PC-9 (cell line): ENCODE results near the gene UQCR11. TPM values are rescaled to one million over a fixed set of nuclear protein-coding genes. Genes with fewer than 3 reads are reported as not detected.

Experiments used
- BruUV-seq: library from RNA; stranded (reverse); fragments of 400-500 nt; replicated peaks from 2 replicates; lab custom pipeline; 2021; lab: Mats Ljungman, UMichigan
- CTCF ChIA-PET: fragments of 300-600 bp; sonication (Branson Sonifier 250); formaldehyde crosslinking; loops from one replicate; lab custom pipeline; 2022; ENCODE audit warnings: antibody characterized with exemption; lab: Charles Lee
- POLR2A ChIA-PET: fragments of 300-600 bp; sonication (Branson Sonifier 250); formaldehyde crosslinking; loops from one replicate; lab custom pipeline; 2022; ENCODE audit warnings: antibody characterized with exemption; ENCODE audit not compliant: unreplicated experiment; lab: Charles Lee
- DNase-seq, 2 experiments: peaks; one replicate each; pipeline versions ENCODE4 v3.0.0 to v3.0.0-alpha.2; 2015 to 2022; ENCODE audit warnings: mixed read lengths in 1 of 2
- H2AFZ ChIP-seq: fragments of 200-600 bp; sonication (generic); 2 replicates; pipeline ENCODE4 v1.8.1; 2017; ENCODE audit warnings: antibody characterized with exemption
- H3F3A ChIP-seq: fragments of 200-600 bp; sonication (generic); 2 replicates; pipeline ENCODE4 v1.8.1; 2017; ENCODE audit warnings: antibody characterized with exemption, mild to moderate bottlenecking, low read depth; ENCODE audit not compliant: insufficient read depth
- H3K27ac ChIP-seq: fragments of 200-600 bp; sonication (generic); 2 replicates; pipeline ENCODE4 v1.6.1; 2016; ENCODE audit warnings: mixed run types
- H3K27me3 ChIP-seq: fragments of 200-600 bp; sonication (generic); 2 replicates; pipeline ENCODE4 v1.6.1; 2016; ENCODE audit warnings: low read depth, mixed run types; ENCODE audit not compliant: insufficient read depth
- H3K36me3 ChIP-seq: fragments of 200-600 bp; sonication (generic); 2 replicates; pipeline ENCODE4 v1.6.1; 2016; ENCODE audit warnings: low read depth, mixed run types
- H3K4me1 ChIP-seq: fragments of 200-600 bp; sonication (generic); replicated peaks from 2 replicates; pipeline ENCODE4 v1.6.1; 2016; ENCODE audit warnings: mixed run types; ENCODE audit not compliant: insufficient read depth
- H3K4me2 ChIP-seq: fragments of 200-600 bp; sonication (generic); 2 replicates; pipeline ENCODE4 v1.6.1; 2017; ENCODE audit warnings: mixed run types
- H3K4me3 ChIP-seq: fragments of 200-600 bp; sonication (generic); 2 replicates; pipeline ENCODE4 v1.6.1; 2016; ENCODE audit warnings: mixed run types
- H3K79me2 ChIP-seq: fragments of 200-600 bp; sonication (generic); 2 replicates; pipeline ENCODE4 v1.6.1; 2017; ENCODE audit warnings: low read depth, mixed run types
- H3K9me2 ChIP-seq: fragments of 200-600 bp; sonication (generic); 2 replicates; pipeline ENCODE4 v1.8.1; 2017; ENCODE audit warnings: mild to moderate bottlenecking; ENCODE audit not compliant: insufficient read depth
- H3K9me3 ChIP-seq: fragments of 200-600 bp; sonication (generic); 2 replicates; pipeline ENCODE4 v1.8.1; 2016; ENCODE audit warnings: low read depth; ENCODE audit not compliant: insufficient read depth
- H4K20me1 ChIP-seq: fragments of 200-600 bp; sonication (generic); 2 replicates; pipeline ENCODE4 v1.8.1; 2017; ENCODE audit not compliant: insufficient read depth
- CTCF ChIP-seq: fragments of 200-600 bp; sonication (generic); conservative IDR thresholded peaks from 2 replicates; pipeline ENCODE4 v1.6.1; 2017; ENCODE audit warnings: mixed run types, antibody characterized with exemption, mild to moderate bottlenecking, moderate library complexity
- EZH2 ChIP-seq: fragments of 200-600 bp; sonication (generic); IDR thresholded peaks from 2 replicates; pipeline ENCODE4 v1.8.0; 2017; ENCODE audit warnings: antibody characterized with exemption, low read depth
- intact Hi-C: fragments of 100-400 bp; cut with micrococcal nuclease; formaldehyde crosslinking; loops from one replicate; pipeline ENCODE4 v1.10.0; 2022; ENCODE audit not compliant: unreplicated experiment
- total RNA-seq: library from RNA; stranded (reverse); gene quantifications from 2 replicates; pipeline ENCODE4 v1.2.3, GENCODE V29; 2021

The UQCR11 gene
- total RNA-seq, 1 experiment from 2014 or later = 196 TPM

GRCh38 chr19:1648459-1648849, 43.2 kb upstream of the UQCR11 start:
- no peaks in the 10 kb centered on the region for H4K20me1 ChIP-seq
- H3K27me3 ChIP-seq = no peaks in the 10 kb centered on the region

GRCh38 chr19:1647501-1648458, 42.5 kb upstream of the UQCR11 start:
- H3K4me1 ChIP-seq = peaks cover 6% of the 10 kb centered on the region; the same call in 1 of the 2 replicates
- intact Hi-C loops = no loop called here
- H3K9me3 ChIP-seq = no peaks in the 10 kb centered on the region
- BruUV-seq = no TSS peak
- H2AFZ ChIP-seq = no peak overlapping the region
- no peak overlapping the region for H3K4me2 ChIP-seq
- no peak for DNase-seq
- TF ChIP-seq CTCF (no peak), EZH2 (no peak)
- H3K9me2 ChIP-seq = no peaks in the 10 kb centered on the region
- no peaks in the 10 kb centered on the region for H3F3A ChIP-seq
- ChIA-PET CTCF (no interaction called here), POLR2A (no interaction called here)
- H3K27me3 ChIP-seq = no peaks in the 10 kb centered on the region
- H4K20me1 ChIP-seq = no peaks in the 10 kb centered on the region
- peaks cover 19% of the 10 kb centered on the region for H3K79me2 ChIP-seq
- no peaks in the 10 kb centered on the region for H3K36me3 ChIP-seq
- H3K27ac ChIP-seq = no peak overlapping the region
- no peak overlapping the region for H3K4me3 ChIP-seq

More at GRCh38 chr19:1648459-1648849, 43.2 kb upstream of the UQCR11 start:
- H3K79me2 ChIP-seq = peaks cover 19% of the 10 kb centered on the region
- H3K36me3 ChIP-seq = no peaks in the 10 kb centered on the region
- BruUV-seq = no TSS peak
- no peaks in the 10 kb centered on the region for H3K9me2 ChIP-seq
- no peak for DNase-seq
- H3F3A ChIP-seq = no peaks in the 10 kb centered on the region
- H3K4me3 ChIP-seq = no peak overlapping the region
- H3K4me2 ChIP-seq = no peak overlapping the region
- CTCF ChIA-PET = no interaction called here
- no peak overlapping the region for H2AFZ ChIP-seq
- H3K27ac ChIP-seq = no peak overlapping the region
- TF ChIP-seq CTCF (no peak), EZH2 (no peak)
- intact Hi-C loops = no loop called here
- POLR2A ChIA-PET = no interaction called here
- H3K9me3 ChIP-seq = no peaks in the 10 kb centered on the region
- H3K4me1 ChIP-seq = peaks cover 6% of the 10 kb centered on the region; the same call in 1 of the 2 replicates

- H3K4me3 ChIP-seq = no peak overlapping the region
- CTCF ChIA-PET = no interaction called here
- no peak overlapping the region for H3K27ac ChIP-seq
- no peak overlapping the region for H2AFZ ChIP-seq
- H4K20me1 ChIP-seq = no peaks in the 10 kb centered on the region
- H3K4me2 ChIP-seq = no peak overlapping the region
- H3K4me1 ChIP-seq = peaks cover 6% of the 10 kb centered on the region; the same call in 1 of the 2 replicates
- BruUV-seq = no TSS peak
- DNase-seq = no peak
- H3K79me2 ChIP-seq = peaks cover 19% of the 10 kb centered on the region
- no peaks in the 10 kb centered on the region for H3K27me3 ChIP-seq
- no peaks in the 10 kb centered on the region for H3K36me3 ChIP-seq
- no peaks in the 10 kb centered on the region for H3K9me2 ChIP-seq
- no peak for TF ChIP-seq CTCF
- no peak for TF ChIP-seq EZH2
- H3F3A ChIP-seq = no peaks in the 10 kb centered on the region
- H3K9me3 ChIP-seq = no peaks in the 10 kb centered on the region
- intact Hi-C loops = no loop called here
- POLR2A ChIA-PET = no interaction called here
These were observed 41.6 kb upstream of the UQCR11 start for GRCh38 chr19:1646659-1647453.
